ENCODE measurements around the gene LY9. TPM values are rescaled to one million over a fixed set of nuclear protein-coding genes. Genes with fewer than 3 reads are reported as not detected.

Gene LY9
- total RNA-seq, 1 experiment from 2014 or later: not detected

- no peak overlapping the region for H4K5ac ChIP-seq (ENCODE audit: insufficient read length, low read depth, low read length)
- no peak overlapping the region for H2BK15ac ChIP-seq (ENCODE audit: low read depth, low read length)
- DNase-seq: no peak
- no peak overlapping the region for H3T11ph ChIP-seq (ENCODE audit: low read length)
- TF ChIP-seq, protein P1, sequence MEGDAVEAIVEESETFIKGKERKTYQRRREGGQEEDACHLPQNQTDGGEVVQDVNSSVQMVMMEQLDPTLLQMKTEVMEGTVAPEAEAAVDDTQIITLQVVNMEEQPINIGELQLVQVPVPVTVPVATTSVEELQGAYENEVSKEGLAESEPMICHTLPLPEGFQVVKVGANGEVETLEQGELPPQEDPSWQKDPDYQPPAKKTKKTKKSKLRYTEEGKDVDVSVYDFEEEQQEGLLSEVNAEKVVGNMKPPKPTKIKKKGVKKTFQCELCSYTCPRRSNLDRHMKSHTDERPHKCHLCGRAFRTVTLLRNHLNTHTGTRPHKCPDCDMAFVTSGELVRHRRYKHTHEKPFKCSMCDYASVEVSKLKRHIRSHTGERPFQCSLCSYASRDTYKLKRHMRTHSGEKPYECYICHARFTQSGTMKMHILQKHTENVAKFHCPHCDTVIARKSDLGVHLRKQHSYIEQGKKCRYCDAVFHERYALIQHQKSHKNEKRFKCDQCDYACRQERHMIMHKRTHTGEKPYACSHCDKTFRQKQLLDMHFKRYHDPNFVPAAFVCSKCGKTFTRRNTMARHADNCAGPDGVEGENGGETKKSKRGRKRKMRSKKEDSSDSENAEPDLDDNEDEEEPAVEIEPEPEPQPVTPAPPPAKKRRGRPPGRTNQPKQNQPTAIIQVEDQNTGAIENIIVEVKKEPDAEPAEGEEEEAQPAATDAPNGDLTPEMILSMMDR (conservative IDR thresholded peaks at IDR 0.05): no peak
- no peaks in the 10 kb centered on the region for H4K20me1 ChIP-seq (ENCODE audit: control insufficient read depth, insufficient read depth, insufficient read length)
- no peak overlapping the region for H3K4me2 ChIP-seq (ENCODE audit: insufficient read depth, insufficient read length, low read length)
- no peak overlapping the region for H2BK120ac ChIP-seq (ENCODE audit: low read depth, low read length, poor library complexity, severe bottlenecking)
- H2AFZ ChIP-seq (ENCODE audit: low read length): no peak overlapping the region
- Mint-ChIP-seq H3K9me3 (no peaks in the 10 kb centered on the region), H3K4me3 (no peak overlapping the region), H3K36me3 (ENCODE audit: insufficient read depth in 1 of 3, low read depth in 3 of 3) (no peaks in the 10 kb centered on the region), H3K4me1 (no peaks in the 10 kb centered on the region), H3K27ac (no peak overlapping the region), H3K27me3 (ENCODE audit: low read depth) (peaks cover 3% of the 10 kb centered on the region; the same call in 1 of the 2 replicates)
- H3K4me1 ChIP-seq (ENCODE audit: insufficient read depth, low read length): no peaks in the 10 kb centered on the region
- no peak overlapping the region for H3K27ac ChIP-seq (ENCODE audit: insufficient read length, low read depth, low read length)
- H3K27me3 ChIP-seq (ENCODE audit: insufficient read depth, low read length): no peaks in the 10 kb centered on the region
- no peak overlapping the region for H3K4ac ChIP-seq (ENCODE audit: low read depth, low read length)
- no peaks in the 10 kb centered on the region for H3K79me1 ChIP-seq (ENCODE audit: insufficient read depth, low read depth, low read length, poor library complexity, severe bottlenecking)
- H4K91ac ChIP-seq (ENCODE audit: insufficient read length, low read depth, low read length): no peak overlapping the region
- H3K9me3 ChIP-seq (ENCODE audit: control insufficient read depth, low read depth, low read length): no peaks in the 10 kb centered on the region
- no peak overlapping the region for H3K14ac ChIP-seq (ENCODE audit: insufficient read depth, low read length)
- H3K79me2 ChIP-seq (ENCODE audit: insufficient read depth, low read length): no peaks in the 10 kb centered on the region
- H3K9ac ChIP-seq (ENCODE audit: extremely low read depth, insufficient read length, low read length): no peak overlapping the region
- H2BK12ac ChIP-seq (ENCODE audit: insufficient read length, low read depth, low read length): no peak overlapping the region
- H3K18ac ChIP-seq (ENCODE audit: insufficient read length, low read depth, low read length): no peak overlapping the region
- H2BK5ac ChIP-seq (ENCODE audit: insufficient read length, low read length): no peak overlapping the region
- no peaks in the 10 kb centered on the region for H3K23me2 ChIP-seq (ENCODE audit: insufficient read length, low read depth, low read length, poor library complexity, severe bottlenecking)
- H4K8ac ChIP-seq (replicated peaks; ENCODE audit: insufficient read length, low read depth, low read length): no peak overlapping the region
- H2AK5ac ChIP-seq (ENCODE audit: insufficient read length, low read length): no peak overlapping the region
- no peak overlapping the region for H3K23ac ChIP-seq (ENCODE audit: insufficient read length, low read depth, low read length)
- no CpG with 5 or more reads among the region's 5 CpGs for WGBS (ENCODE audit: extremely low coverage, insufficient read length, low lambda C conversion rate)
- H2BK20ac ChIP-seq (ENCODE audit: low read depth, low read length, poor library complexity, severe bottlenecking): no peak overlapping the region
- H3K56ac ChIP-seq (ENCODE audit: insufficient read length, low read depth, low read length): no peak overlapping the region
Observed at GRCh38 chr1:160752924-160753323, 43.0 kb upstream of the LY9 start.
